HG02678 (cell line): Measurements from ENCODE around the gene VAV3.

Experiments
- ATAC-seq: cut with Tn5 transposase; IDR thresholded peaks from one replicate; pipeline ENCODE4 v1.9.1; 2021; ENCODE audit warnings: mild to moderate bottlenecking, moderate library complexity; ENCODE audit not compliant: unreplicated experiment

VAV3 gene

DNA sequence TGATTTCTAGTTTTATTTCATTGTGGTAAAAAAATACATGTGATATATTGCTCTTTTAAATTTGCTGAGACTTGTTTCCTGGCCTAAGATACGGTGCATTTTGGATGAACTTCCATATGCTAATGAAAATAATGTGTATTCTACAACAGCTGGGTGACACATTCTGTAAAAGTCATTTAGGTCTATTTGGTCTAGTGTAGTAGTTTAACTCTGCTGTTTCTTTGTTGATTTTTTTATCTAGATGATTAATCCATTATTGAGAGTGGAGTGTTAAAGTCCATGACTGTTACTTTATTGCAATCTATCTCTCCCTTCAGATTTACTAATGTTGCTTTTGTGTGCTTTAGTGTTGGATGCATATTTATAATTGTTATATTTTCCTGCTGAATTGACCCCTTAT lies 161.4 kb downstream of the VAV3 start:
- ATAC-seq: no peak

DNA sequence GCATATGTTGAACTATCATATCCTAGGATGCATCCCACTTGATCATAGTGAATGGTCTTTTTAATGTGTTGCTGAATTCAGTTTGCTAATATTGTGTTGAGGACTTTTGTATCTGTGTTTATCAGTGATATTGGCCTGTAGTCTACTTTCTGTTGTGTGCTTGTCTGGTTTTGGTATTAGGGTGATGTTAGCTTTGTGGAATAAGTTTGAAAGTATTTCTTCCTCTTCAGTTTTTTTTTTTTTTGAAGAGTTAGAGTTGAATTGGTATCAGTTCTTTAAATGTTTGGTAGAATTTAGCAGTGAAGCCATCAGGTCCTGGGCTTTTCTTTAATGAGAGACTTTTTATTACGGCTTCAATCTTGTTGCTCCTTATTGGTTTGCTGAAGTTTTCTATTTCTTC lies 162.3 kb downstream of the VAV3 start:
- ATAC-seq: no peak

DNA sequence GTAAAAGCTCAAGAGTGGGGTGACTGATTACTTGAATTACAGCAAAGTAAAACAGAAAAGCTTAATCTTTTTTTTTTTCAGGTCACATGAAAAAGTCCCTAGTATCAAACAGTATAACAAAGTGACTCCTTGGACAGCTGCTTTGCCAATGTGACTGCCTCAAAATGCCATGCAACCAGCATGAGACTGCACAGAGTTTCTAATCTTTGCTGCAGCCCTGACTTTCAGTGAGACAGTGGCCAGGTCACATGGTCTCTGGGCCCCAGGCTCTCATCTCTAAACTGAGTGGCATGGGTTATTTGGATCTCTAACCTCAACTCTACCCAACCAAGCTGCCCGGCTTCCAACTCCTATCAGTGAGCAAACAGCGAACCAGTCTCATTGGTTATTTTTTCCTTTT lies 169.0 kb downstream of the VAV3 start:
- no peak for ATAC-seq

GRCh38 chr1:107795441-107795840 lies 169.5 kb downstream of the VAV3 start:
- no peak for ATAC-seq

DNA sequence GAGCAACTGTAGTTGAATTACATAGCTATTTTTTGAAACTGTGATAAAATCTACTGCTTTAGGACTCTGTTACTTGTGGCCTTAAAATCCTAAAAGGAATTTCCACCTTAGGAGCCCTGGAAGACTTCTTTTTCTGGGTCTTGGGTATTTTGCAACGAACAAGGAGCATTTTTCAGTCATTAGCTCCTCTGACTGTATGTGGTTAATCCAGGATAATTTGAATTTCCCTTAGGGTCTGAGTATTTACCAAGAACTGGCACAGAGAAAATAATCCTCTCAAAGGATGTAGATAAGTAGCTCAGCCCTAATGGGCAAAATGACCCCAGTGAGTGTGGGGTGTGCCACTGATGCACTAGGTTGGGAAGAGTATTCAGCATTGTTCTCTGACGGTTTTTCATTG lies 170.4 kb downstream of the VAV3 start:
- no peak for ATAC-seq

DNA sequence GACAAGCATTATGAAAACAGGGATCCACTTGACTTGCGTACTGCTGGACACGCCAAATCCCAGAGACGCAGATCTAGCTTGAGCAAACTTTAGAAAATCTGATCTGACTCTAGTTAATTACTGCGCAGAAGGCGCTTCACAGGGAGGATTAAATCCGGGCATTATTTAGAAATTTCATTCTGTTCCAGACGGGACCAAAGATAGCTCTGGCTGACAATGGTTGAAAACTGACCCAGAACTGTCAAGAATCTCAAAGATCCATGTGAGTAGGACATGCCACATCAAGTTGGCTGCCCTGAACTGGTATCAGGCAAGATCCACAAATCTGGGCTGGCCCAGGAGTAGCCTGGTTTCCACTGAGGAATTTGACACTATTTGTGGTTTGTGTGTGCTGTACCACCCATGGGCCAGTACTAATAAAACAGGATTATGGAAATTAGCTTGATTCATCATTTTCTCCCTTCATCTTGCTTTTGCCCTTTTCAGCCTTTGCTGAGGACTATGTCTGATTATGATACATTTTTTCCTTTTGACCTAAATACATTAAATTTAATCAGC lies 171.0 kb downstream of the VAV3 start:
- ATAC-seq: no peak

GRCh38 chr1:107791348-107791747 lies 173.6 kb downstream of the VAV3 start:
- ATAC-seq: no peak

GRCh38 chr1:107789817-107790524 lies 175.0 kb downstream of the VAV3 start:
- no peak for ATAC-seq

DNA sequence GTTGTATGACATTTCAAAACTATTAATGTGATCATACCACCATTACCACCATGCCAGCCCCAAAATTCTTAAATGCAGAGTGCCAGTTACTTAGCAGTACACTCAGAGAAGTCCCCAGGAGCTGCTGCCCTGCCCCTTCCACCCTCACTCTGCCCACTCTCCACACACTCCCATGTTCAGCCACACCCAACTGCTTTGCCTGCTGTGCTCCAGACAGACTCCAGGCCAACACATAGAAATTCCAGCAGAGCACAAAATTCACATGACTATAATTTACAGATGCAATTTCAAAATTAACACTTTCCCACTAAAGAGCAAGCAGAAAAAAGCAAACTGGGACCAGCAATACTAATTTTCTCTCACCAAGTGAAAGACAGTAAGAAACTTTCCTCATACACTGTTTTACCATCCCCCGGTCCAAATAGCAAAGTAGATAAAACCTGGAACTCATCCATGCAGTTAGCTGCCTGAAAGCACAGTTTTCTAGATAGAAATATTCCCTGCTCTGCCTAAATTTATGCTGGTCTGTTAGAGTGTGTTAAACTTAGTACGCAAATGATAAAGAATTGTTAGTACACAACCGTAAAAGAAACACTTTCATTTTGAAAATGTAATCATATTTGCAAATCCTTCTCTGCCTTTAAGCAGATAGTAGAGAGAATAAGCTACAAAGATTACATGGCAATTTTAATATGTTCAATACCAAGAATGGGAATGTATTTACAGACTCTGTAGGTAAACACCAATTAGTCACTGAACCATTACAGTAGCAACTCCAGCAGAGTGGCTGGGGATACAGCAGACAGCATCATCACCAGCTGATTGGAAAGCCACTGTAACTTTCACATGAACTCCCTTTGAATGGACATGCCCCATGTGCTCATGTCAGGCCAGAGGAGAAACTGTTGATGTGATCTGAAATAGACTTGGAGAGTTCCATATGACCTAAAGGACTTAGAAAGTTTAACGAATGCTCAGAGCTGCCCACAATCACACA lies 176.5 kb downstream of the VAV3 start:
- ATAC-seq: no peak

- no peak for ATAC-seq
Measured at GRCh38 chr1:107787299-107787698, 177.7 kb downstream of the VAV3 start.

DNA sequence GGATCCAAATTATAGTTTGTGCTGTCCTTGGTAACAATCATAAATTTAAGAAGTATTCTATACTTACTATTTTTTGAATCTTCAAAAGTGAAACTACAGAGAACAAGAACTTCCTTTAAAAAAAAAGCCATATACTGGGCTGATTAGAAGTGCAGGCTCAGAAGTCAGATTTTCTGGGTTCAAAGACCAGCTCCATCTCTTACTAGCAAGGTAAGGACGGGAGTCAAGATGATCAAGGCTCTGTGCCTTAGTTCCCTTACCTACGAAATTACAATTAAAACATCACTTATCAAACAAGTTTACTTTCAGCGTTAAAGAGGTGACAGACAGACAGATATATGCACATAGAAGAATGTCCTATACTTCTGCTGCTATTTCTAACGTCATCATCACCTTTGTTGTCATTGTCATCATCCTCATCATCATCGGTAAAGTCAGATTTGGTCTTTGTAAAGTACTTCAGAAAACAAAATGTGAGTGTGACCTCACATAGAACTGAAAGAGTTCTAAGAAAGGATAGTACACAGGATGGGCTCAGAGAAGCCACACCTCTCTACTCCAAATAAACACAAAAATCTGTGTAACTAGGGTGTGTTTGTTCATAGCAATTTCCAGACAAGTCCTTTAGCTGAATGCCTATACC lies 178.7 kb downstream of the VAV3 start:
- no peak for ATAC-seq

- no peak for ATAC-seq
Measured at GRCh38 chr1:107785496-107786202, 179.3 kb downstream of the VAV3 start.

GRCh38 chr1:107782217-107782845 lies 182.6 kb downstream of the VAV3 start:
- ATAC-seq: peak; percentile 25

GRCh38 chr1:107781245-107781644 lies 183.7 kb downstream of the VAV3 start:
- no peak for ATAC-seq

DNA sequence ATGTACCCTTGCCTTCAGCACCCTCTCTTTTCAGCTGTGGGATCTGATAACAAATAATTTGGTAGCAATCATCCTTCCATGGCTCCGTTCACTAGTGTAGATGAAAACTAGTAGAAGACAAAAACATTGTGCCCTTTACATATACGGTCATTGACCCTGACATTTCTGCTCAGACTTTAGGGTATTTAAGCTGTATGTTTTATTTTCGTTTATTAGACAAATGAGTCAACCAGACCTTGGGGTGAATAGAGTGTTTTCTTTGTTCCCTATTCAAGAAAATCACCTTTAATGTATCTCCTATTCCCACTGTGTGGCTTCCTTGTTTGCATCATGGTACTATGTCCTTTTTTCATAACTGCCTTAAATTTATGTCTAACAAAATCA lies 187.3 kb downstream of the VAV3 start:
- ATAC-seq: peak; percentile 21

GRCh38 chr1:107776900-107777663 lies 187.9 kb downstream of the VAV3 start:
- ATAC-seq: peak; percentile 95

GRCh38 chr1:107771377-107771776 lies 193.6 kb downstream of the VAV3 start:
- ATAC-seq: no peak

DNA sequence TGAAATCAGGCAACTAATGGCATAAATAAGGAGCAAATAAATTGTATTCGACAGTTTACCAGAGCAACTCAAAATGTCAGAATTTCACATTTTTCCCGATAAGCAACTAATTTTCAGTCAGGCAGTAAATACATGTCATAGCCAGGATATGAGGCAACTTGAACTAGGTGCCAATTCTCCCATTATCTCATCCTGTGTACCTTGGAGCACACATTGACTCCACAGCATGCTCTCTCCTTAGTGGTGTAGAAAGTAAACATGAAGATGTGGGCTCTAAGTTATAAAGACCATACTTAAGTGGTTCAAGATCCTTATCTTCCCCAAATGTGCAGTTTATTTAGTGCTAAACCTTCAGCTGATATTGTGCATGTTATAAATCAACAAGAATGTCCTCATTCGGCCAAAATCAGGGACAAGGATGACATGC lies 197.8 kb downstream of the VAV3 start:
- no peak for ATAC-seq

DNA sequence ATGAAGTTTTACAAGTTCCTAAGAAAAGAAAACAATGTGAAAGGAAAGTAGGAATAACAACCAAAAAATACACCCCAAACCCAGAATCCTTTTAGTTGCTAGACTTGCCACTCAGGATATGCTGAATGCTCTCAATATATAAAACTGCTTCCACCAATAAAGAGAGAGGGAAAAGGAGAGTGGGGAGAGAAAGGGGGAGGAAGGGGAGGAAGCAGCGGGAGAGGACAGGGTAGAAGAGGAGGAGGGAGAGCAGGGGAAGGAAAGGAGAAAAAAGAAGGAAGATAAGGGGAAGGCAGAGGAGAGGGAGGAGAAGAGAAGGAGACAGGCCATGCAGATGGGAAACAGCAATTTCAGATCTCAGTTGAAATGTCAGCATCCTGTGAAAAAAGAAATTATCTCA lies 198.4 kb downstream of the VAV3 start:
- no peak for ATAC-seq
